K562 (cell line): Measurements from ENCODE around the gene PCSK7. TPM values are rescaled to one million over a fixed set of nuclear protein-coding genes. Genes with fewer than 3 reads are reported as not detected.

Experiments used
- ATAC-seq: fragments of 200-7000 bp; cut with Tn5 transposase; 3 replicates; pipeline ENCODE4 v1.9.1; 2020; ENCODE audit warnings: moderate library complexity
- BruUV-seq: library from RNA; stranded (reverse); fragments of 400-500 nt; replicated peaks from 2 replicates; lab custom pipeline; 2021; lab: Mats Ljungman, UMichigan
- CTCF ChIA-PET: fragments of 300-600 bp; formaldehyde crosslinking; extraction: SDS; loops from one replicate; lab custom pipeline; 2021; ENCODE audit warnings: low intra/inter-chr PET ratio; lab: Yijun Ruan, JAX
- POLR2A ChIA-PET: fragments of 300-600, 350-650 bp; sonication (Branson Sonifier 250); formaldehyde crosslinking; extraction: SDS; loops from one replicate; lab custom pipeline; 2021; ENCODE audit warnings: antibody characterized with exemption, inconsistent platforms; lab: Yijun Ruan, JAX
- DNase-seq, 4 experiments: peaks; one replicate each; pipeline versions ENCODE4 v3.0.0 to v3.0.0-alpha.2; 2011 to 2018; ENCODE audit warnings: low spot score in 3 of 4, mixed read lengths in 3 of 4; ENCODE audit errors: extremely low read depth in 1 of 4
- FAIRE-seq: peaks from 2 replicates; lab custom pipeline; 2011; peaks lifted over from hg19 to GRCh38; lab: Jason Lieb, UNC
- H2AFZ ChIP-seq: 2 replicates; pipeline ENCODE4 v1.6.0; 2011; ENCODE audit warnings: low read depth, low read length, control low read depth, inconsistent platforms
- H3K27ac ChIP-seq: fragments of 200-600 bp; 3 replicates; pipeline ENCODE4 v1.8.0; 2011; ENCODE audit warnings: low read depth, mild to moderate bottlenecking, control low read depth, inconsistent platforms, low read length, moderate library complexity, mixed read lengths; ENCODE audit errors: extremely low read depth
- H3K27me3 ChIP-seq, 2 experiments: fragments of 300-600 bp in 1 of 2; 2 replicates in 1 of 2; 3 replicates in 1 of 2; pipeline versions ENCODE4 v1.6.0 to v1.8.0; 2011; ENCODE audit warnings: inconsistent platforms in 2 of 2, low read length in 2 of 2, mild to moderate bottlenecking in 1 of 2, mixed read lengths in 1 of 2, moderate library complexity in 1 of 2; ENCODE audit not compliant: control insufficient read depth in 2 of 2, insufficient read depth in 2 of 2
- H3K36me3 ChIP-seq: fragments of 300-600 bp; 3 replicates; pipeline ENCODE4 v1.8.0; 2011; ENCODE audit warnings: mild to moderate bottlenecking, low read length, inconsistent platforms; ENCODE audit not compliant: control insufficient read depth, insufficient read depth
- H3K4me1 ChIP-seq, 2 experiments: fragments of 200-600 bp in 1 of 2; replicated peaks in 1 of 2; 2 replicates in 1 of 2; 3 replicates in 1 of 2; pipeline versions ENCODE4 v1.5.1 to v1.8.0; 2011; ENCODE audit warnings: inconsistent platforms in 2 of 2, low read length in 2 of 2, mild to moderate bottlenecking in 1 of 2, mixed read lengths in 1 of 2, moderate library complexity in 1 of 2; ENCODE audit not compliant: control insufficient read depth in 2 of 2, insufficient read depth in 2 of 2
- H3K4me2 ChIP-seq: 2 replicates; pipeline ENCODE4 v1.6.1; 2011; ENCODE audit warnings: low read length, control low read depth, inconsistent platforms, mixed read lengths; ENCODE audit not compliant: insufficient read depth
- H3K4me3 ChIP-seq: fragments of 200-600 bp; sonication (generic), shearing (Covaris generic); 2 replicates; pipeline ENCODE4 v1.5.1; 2016; ENCODE audit warnings: control low read depth, inconsistent platforms
- H3K79me2 ChIP-seq: fragments of 200-600 bp; 3 replicates; pipeline ENCODE4 v1.8.0; 2011; ENCODE audit warnings: low read length, inconsistent platforms; ENCODE audit not compliant: control insufficient read depth, insufficient read depth
- H3K9ac ChIP-seq, 2 experiments: 2 replicates each; pipeline versions ENCODE4 v1.6.0 to v1.6.1; 2011; ENCODE audit warnings: low read depth in 2 of 2, low read length in 2 of 2, control low read depth in 1 of 2, inconsistent platforms in 1 of 2, mild to moderate bottlenecking in 1 of 2, mixed read lengths in 1 of 2; ENCODE audit not compliant: insufficient read depth in 1 of 2
- H3K9me1 ChIP-seq: one replicate; pipeline ENCODE4 v1.6.0; 2011; ENCODE audit warnings: inconsistent platforms, mild to moderate bottlenecking, low read length, moderate library complexity; ENCODE audit not compliant: control insufficient read depth, insufficient read depth
- H3K9me3 ChIP-seq: replicated peaks from 2 replicates; pipeline ENCODE4 v1.5.1; 2011; ENCODE audit warnings: low read depth, low read length, inconsistent platforms; ENCODE audit not compliant: control insufficient read depth, insufficient read depth
- H4K20me1 ChIP-seq: replicated peaks from 2 replicates; pipeline ENCODE4 v1.6.1; 2011; ENCODE audit warnings: low read length, inconsistent platforms, mixed read lengths; ENCODE audit not compliant: control insufficient read depth, insufficient read depth
- CGGBP1 ChIP-seq: fragments of 250-450 bp; sonication (Bioruptor Pico); IDR thresholded peaks from 2 replicates; pipeline ENCODE4 v1.9.0; 2021; ENCODE audit warnings: mild to moderate bottlenecking
- E2F1 ChIP-seq: sonication (generic); formaldehyde crosslinking; IDR thresholded peaks from 2 replicates; pipeline ENCODE4 v1.8.1; 2023; ENCODE audit warnings: mild to moderate bottlenecking, missing genetic modification reagents, moderate library complexity
- KDM1A ChIP-seq, 2 experiments: fragments of 450-650 bp; IDR thresholded peaks; 2 replicates each; pipeline ENCODE4 v1.6.1; 2016; ENCODE audit warnings: mild to moderate bottlenecking in 2 of 2
- NR4A1 ChIP-seq, 2 experiments: fragments of 250-450 bp in 1 of 2; fragments of 450-650 bp in 1 of 2; sonication (Bioruptor Pico) in 1 of 2; IDR thresholded peaks; 2 replicates each; pipeline versions ENCODE4 v1.4.0 to v1.6.1; 2016 to 2020; ENCODE audit warnings: mild to moderate bottlenecking in 2 of 2, missing compliant biosample characterization in 1 of 2, missing genetic modification characterization in 1 of 2, moderate library complexity in 1 of 2
- PHF20 ChIP-seq: fragments of 450-650 bp; IDR thresholded peaks from 2 replicates; pipeline ENCODE4 v1.6.1; 2018; ENCODE audit not compliant: partially characterized antibody
- POLR2G ChIP-seq: fragments of 200-400 bp; formaldehyde crosslinking; IDR thresholded peaks from 2 replicates; pipeline ENCODE4 v1.6.1; 2017; ENCODE audit warnings: low read depth, mild to moderate bottlenecking, antibody characterized with exemption, low read length, moderate library complexity
- PTBP1 ChIP-seq: fragments of 200-400 bp; formaldehyde crosslinking; IDR thresholded peaks from 2 replicates; pipeline ENCODE4 v1.6.1; 2017; ENCODE audit warnings: low read depth, low read length
- RBM14 ChIP-seq: fragments of 200-400 bp; formaldehyde crosslinking; IDR thresholded peaks from 2 replicates; pipeline ENCODE4 v1.6.1; 2018; ENCODE audit warnings: low read depth, mild to moderate bottlenecking, low read length, moderate library complexity, borderline replicate concordance; ENCODE audit not compliant: insufficient read depth
- SIRT6 ChIP-seq: IDR thresholded peaks from one replicate; pipeline ENCODE4 v1.6.1; 2012; ENCODE audit warnings: low read depth, mild to moderate bottlenecking, control low read depth, inconsistent platforms, low read length, moderate library complexity
- U2AF2 ChIP-seq: fragments of 200-400 bp; formaldehyde crosslinking; optimal IDR thresholded peaks from 2 replicates; pipeline ENCODE3; 2017; ENCODE audit warnings: low read depth, mild to moderate bottlenecking, low read length
- ZBED1 ChIP-seq: IDR thresholded peaks from 2 replicates; pipeline ENCODE4 v1.6.1; 2014
- ZNF778 ChIP-seq: fragments of 450-650 bp; formaldehyde crosslinking; IDR thresholded peaks from 2 replicates; pipeline ENCODE4 v1.4.0; 2020; ENCODE audit warnings: mild to moderate bottlenecking, moderate library complexity
- ZNF79 ChIP-seq: fragments of 250-450 bp; sonication (Bioruptor Pico); IDR thresholded peaks from 2 replicates; pipeline ENCODE4 v1.4.0; 2020; ENCODE audit warnings: low read depth, mild to moderate bottlenecking, moderate library complexity
- WGBS: fragments of 100-300 bp; shearing (Covaris generic); methylation state at CpG from one replicate; pipeline ENCODE4 v1.1.6; 2016; ENCODE audit warnings: low coverage, mixed read lengths; ENCODE audit not compliant: insufficient coverage; ENCODE audit errors: missing lambda C conversion rate; 5-methylcytosine and 5-hydroxymethylcytosine counted together
- in situ Hi-C: fragments of 300-500 bp; cut with MboI; formaldehyde crosslinking; loops from 4 replicates; pipeline ENCODE4 v1.15.0; 2018; ENCODE audit warnings: inconsistent platforms, mixed read lengths
- intact Hi-C: fragments of 100-400 bp; cut with micrococcal nuclease; formaldehyde crosslinking; loops from 2 replicates; pipeline ENCODE4 v1.14.2; 2022
- polyA plus RNA-seq, 8 experiments: library from polyadenylated mRNA; depleted of rRNA in 4 of 8; stranded (reverse) in 5 of 8; unstranded in 3 of 8; fragments of >200 nt; fragmentation: Nextera tagmentation in 2 of 8; fragmentation: Illumina TruSeq in 1 of 8; extraction: Ambion mirVana in 2 of 8; extraction: Trizol in 1 of 8; gene quantifications; 2 replicates each; pipeline versions ENCODE4 v1.2.1 to v1.2.3, GENCODE V29; 2011 to 2014; ENCODE audit warnings: inconsistent platforms in 1 of 8, missing spikeins in 1 of 8
- total RNA-seq, 7 experiments: library from RNA; depleted of rRNA in 6 of 7; stranded (reverse); fragments of >200 nt in 6 of 7; fragmentation: Illumina TruSeq in 2 of 7; extraction: Trizol in 2 of 7; gene quantifications; 2 replicates each; pipeline versions ENCODE4 v1.2.1 to v1.2.3, GENCODE V29; 2011 to 2021; ENCODE audit warnings: low replicate concordance in 1 of 7

PCSK7 gene
- total and polyA plus RNA-seq, 9 of the 15 experiments (the other 6 are each of a cell fraction or from before 2014, with no cell fraction given) = 3.1 to 29.2 (median 15.6) TPM

GRCh38 chr11:117199053-117199915 is 32.6 kb downstream of the PCSK7 start, which contains the start of gene TAGLN:
TSS of gene TAGLN (plus strand) at chr11:117199370. CDS start at chr11:117203014, 3,644 bp downstream.
- Histone ChIP-seq H3K9me3 (no peaks in the 10 kb centered on the region), H3K4me3 (no peak within 1 kb of the TSS), H3K9me1 (no peaks in the 10 kb centered on the region), H3K4me2 (no peak within 1 kb of the TSS), H4K20me1 (no peaks in the 10 kb centered on the region; the same call in none of the 2 replicates), H3K36me3 (peaks cover 4% of the 10 kb centered on the region; the same call in 2 of the 3 replicates), H3K4me1 (peaks cover 0 to 34% of the 10 kb centered on the region in 2 experiments; a peak in 3 of 5 replicates), H3K27ac (no peak within 1 kb of the TSS), H2AFZ (no peak within 1 kb of the TSS), H3K27me3 (no peaks in the 10 kb centered on the region), H3K79me2 (no peaks in the 10 kb centered on the region), H3K9ac (peak within 1 kb of the TSS in 1 of 2 experiments; percentile 56; a peak in 2 of 4 replicates)
- in situ Hi-C loops = no loop called here
- ATAC-seq = no peak
- POLR2A ChIA-PET = interaction anchor here (0.7 to 1.2 kb wide), 2 partner anchors 21 to 356 kb away, joined by 3 read pairs; no protein-coding TSS in a partner anchor
- FAIRE-seq = no peak
- intact Hi-C loops = no loop called here
- DNase-seq = no peak
- WGBS = 73% methylated on average over 29 of the region's 34 CpGs
- CTCF ChIA-PET = no interaction called here
- no TSS peak for BruUV-seq
- TF ChIP-seq SIRT6 (no peak), POLR2G (peak; percentile 58; the same call in 1 of the 2 replicates)

- POLR2A ChIA-PET = interaction anchor here (0.7 to 1.2 kb wide), 2 partner anchors 22 to 355 kb away, joined by 3 read pairs; no protein-coding TSS in a partner anchor
- DNase-seq = no peak
- FAIRE-seq = no peak
- Histone ChIP-seq H4K20me1 (no peaks in the 10 kb centered on the region; the same call in none of the 2 replicates), H3K9ac (no peak overlapping the region; a peak in 1 of 4 replicates), H3K27ac (no peak overlapping the region), H3K4me2 (no peak overlapping the region), H3K4me3 (no peak overlapping the region), H3K27me3 (no peaks in the 10 kb centered on the region), H2AFZ (no peak overlapping the region), H3K9me1 (no peaks in the 10 kb centered on the region), H3K9me3 (no peaks in the 10 kb centered on the region), H3K79me2 (no peaks in the 10 kb centered on the region), H3K4me1 (peaks cover 0 to 30% of the 10 kb centered on the region in 2 experiments; a peak in 3 of 5 replicates), H3K36me3 (peaks cover 6% of the 10 kb centered on the region; the same call in 2 of the 3 replicates)
- CTCF ChIA-PET = no interaction called here
- in situ Hi-C loops (no loop called here), intact Hi-C loops (no loop called here)
- 50% methylated on average over 3 of the region's 4 CpGs for WGBS
- ATAC-seq = no peak
- no TSS peak for BruUV-seq
- TF ChIP-seq RBM14 = no peak
- TF ChIP-seq ZNF778 (CRISPR knock-in tag) = no peak
- peak in 1 of 2 experiments; percentile 39; a peak in 2 of 4 replicates for TF ChIP-seq KDM1A (IDR thresholded peaks at IDR 0.05)
- no peak for TF ChIP-seq PHF20
- no peak for TF ChIP-seq NR4A1 (CRISPR knock-in tag; IDR thresholded peaks at IDR 0.05)
- TF ChIP-seq NR4A1 (tag; IDR thresholded peaks at IDR 0.05) = no peak
- TF ChIP-seq CGGBP1 (CRISPR knock-in tag) = no peak
- no peak for TF ChIP-seq E2F1
- TF ChIP-seq U2AF2 = no peak
- no peak for TF ChIP-seq ZNF79 (CRISPR knock-in tag)
- TF ChIP-seq ZBED1 = no peak
- TF ChIP-seq PTBP1 = no peak
These were observed 33.3 kb downstream of the PCSK7 start for GRCh38 chr11:117198613-117199012.
